ENCODE results near the gene SEC14L1.

DNA sequence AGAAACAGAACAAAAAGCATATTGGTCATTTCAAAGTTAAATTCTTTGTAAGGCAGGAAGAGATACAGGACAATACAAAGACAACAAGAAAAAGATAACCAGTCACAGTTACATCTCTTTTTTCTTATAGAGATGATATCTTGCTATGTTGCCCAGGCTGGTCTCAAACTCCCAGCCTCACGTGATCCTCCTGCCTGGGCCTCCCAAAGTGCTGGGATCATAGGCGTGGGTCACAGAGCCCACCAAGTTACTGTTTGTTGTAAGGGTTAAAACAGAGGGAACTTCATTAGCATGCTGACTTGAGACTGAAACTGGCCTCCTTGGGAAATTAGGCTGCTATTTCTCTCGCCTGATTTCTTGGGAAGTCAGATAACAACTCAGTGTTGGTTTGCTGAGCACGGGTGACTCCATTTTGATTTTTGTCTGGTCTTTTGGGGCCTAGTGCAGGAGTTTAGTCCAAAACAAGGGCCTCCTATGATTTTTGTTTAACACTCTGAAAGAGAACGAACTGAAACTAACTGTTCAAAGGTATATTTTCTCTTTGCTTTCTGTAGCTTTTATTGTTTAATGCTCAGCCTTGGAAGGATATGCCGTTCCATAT, 31.5 kb upstream of the SEC14L1 start:
- TF ChIP-seq ZNF785 (tag by site-specific recombination; IDR thresholded peaks at IDR 0.05) (no peak), TRIM28 (IDR thresholded peaks at IDR 0.05; ENCODE audit: borderline replicate concordance, low read length) (no peak), ZNF629 (tag by site-specific recombination; IDR thresholded peaks at IDR 0.05) (no peak), ZNF707 (tag by site-specific recombination; IDR thresholded peaks at IDR 0.05) (no peak), ZNF354C (tag by site-specific recombination; IDR thresholded peaks at IDR 0.05; ENCODE audit: borderline replicate concordance, low read depth) (no peak), ZNF121 (tag by site-specific recombination; IDR thresholded peaks at IDR 0.05) (no peak), ZFP69B (tag by site-specific recombination; IDR thresholded peaks at IDR 0.05) (no peak), REPIN1 (tag by site-specific recombination; IDR thresholded peaks at IDR 0.05; ENCODE audit: low read depth) (no peak), GLI2 (tag by site-specific recombination; IDR thresholded peaks at IDR 0.05; ENCODE audit: borderline replicate concordance, low read depth) (no peak)
- TF ChIP-seq, protein P1, sequence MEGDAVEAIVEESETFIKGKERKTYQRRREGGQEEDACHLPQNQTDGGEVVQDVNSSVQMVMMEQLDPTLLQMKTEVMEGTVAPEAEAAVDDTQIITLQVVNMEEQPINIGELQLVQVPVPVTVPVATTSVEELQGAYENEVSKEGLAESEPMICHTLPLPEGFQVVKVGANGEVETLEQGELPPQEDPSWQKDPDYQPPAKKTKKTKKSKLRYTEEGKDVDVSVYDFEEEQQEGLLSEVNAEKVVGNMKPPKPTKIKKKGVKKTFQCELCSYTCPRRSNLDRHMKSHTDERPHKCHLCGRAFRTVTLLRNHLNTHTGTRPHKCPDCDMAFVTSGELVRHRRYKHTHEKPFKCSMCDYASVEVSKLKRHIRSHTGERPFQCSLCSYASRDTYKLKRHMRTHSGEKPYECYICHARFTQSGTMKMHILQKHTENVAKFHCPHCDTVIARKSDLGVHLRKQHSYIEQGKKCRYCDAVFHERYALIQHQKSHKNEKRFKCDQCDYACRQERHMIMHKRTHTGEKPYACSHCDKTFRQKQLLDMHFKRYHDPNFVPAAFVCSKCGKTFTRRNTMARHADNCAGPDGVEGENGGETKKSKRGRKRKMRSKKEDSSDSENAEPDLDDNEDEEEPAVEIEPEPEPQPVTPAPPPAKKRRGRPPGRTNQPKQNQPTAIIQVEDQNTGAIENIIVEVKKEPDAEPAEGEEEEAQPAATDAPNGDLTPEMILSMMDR (tag by site-specific recombination; IDR thresholded peaks at IDR 0.05), result no peak
- TF ChIP-seq, protein P2, sequence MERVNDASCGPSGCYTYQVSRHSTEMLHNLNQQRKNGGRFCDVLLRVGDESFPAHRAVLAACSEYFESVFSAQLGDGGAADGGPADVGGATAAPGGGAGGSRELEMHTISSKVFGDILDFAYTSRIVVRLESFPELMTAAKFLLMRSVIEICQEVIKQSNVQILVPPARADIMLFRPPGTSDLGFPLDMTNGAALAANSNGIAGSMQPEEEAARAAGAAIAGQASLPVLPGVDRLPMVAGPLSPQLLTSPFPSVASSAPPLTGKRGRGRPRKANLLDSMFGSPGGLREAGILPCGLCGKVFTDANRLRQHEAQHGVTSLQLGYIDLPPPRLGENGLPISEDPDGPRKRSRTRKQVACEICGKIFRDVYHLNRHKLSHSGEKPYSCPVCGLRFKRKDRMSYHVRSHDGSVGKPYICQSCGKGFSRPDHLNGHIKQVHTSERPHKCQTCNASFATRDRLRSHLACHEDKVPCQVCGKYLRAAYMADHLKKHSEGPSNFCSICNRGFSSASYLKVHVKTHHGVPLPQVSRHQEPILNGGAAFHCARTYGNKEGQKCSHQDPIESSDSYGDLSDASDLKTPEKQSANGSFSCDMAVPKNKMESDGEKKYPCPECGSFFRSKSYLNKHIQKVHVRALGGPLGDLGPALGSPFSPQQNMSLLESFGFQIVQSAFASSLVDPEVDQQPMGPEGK (tag by site-specific recombination; IDR thresholded peaks at IDR 0.05), result no peak
- TF ChIP-seq, protein P3, sequence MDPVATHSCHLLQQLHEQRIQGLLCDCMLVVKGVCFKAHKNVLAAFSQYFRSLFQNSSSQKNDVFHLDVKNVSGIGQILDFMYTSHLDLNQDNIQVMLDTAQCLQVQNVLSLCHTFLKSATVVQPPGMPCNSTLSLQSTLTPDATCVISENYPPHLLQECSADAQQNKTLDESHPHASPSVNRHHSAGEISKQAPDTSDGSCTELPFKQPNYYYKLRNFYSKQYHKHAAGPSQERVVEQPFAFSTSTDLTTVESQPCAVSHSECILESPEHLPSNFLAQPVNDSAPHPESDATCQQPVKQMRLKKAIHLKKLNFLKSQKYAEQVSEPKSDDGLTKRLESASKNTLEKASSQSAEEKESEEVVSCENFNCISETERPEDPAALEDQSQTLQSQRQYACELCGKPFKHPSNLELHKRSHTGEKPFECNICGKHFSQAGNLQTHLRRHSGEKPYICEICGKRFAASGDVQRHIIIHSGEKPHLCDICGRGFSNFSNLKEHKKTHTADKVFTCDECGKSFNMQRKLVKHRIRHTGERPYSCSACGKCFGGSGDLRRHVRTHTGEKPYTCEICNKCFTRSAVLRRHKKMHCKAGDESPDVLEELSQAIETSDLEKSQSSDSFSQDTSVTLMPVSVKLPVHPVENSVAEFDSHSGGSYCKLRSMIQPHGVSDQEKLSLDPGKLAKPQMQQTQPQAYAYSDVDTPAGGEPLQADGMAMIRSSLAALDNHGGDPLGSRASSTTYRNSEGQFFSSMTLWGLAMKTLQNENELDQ (tag by site-specific recombination; IDR thresholded peaks at IDR 0.05; ENCODE audit: low read depth), result no peak
